Measurements from ENCODE around the gene SETD9.

The SETD9 gene

GRCh38 chr5:56910210-56910965 is 992 bp downstream of the SETD9 start:
- peaks cover 20% of the 10 kb centered on the region for H3K4me1 Mint-ChIP-seq (ENCODE audit: low read depth)
- H3K36me3 Mint-ChIP-seq (ENCODE audit: low read depth) = peaks cover 5% of the 10 kb centered on the region
- H3K27ac Mint-ChIP-seq = peak overlapping the region; percentile 73
- peaks cover 4% of the 10 kb centered on the region for H3K9me3 Mint-ChIP-seq
- peak overlapping the region; percentile 87 for H3K4me3 Mint-ChIP-seq
- H3K27me3 Mint-ChIP-seq (ENCODE audit: low read depth) = peaks cover 21% of the 10 kb centered on the region

GRCh38 chr5:56913766-56914165 is 4.4 kb downstream of the SETD9 start:
- peaks cover 21% of the 10 kb centered on the region for H3K4me1 Mint-ChIP-seq (ENCODE audit: low read depth)
- no peaks in the 10 kb centered on the region for H3K9me3 Mint-ChIP-seq
- H3K4me3 Mint-ChIP-seq = no peak overlapping the region
- H3K36me3 Mint-ChIP-seq (ENCODE audit: low read depth) = peaks cover 8% of the 10 kb centered on the region
- peaks cover 4% of the 10 kb centered on the region for H3K27me3 Mint-ChIP-seq (ENCODE audit: low read depth)
- no peak overlapping the region for H3K27ac Mint-ChIP-seq

- Mint-ChIP-seq H3K4me1 (ENCODE audit: low read depth) (peaks cover 16% of the 10 kb centered on the region), H3K27ac (no peak overlapping the region), H3K27me3 (ENCODE audit: low read depth) (no peaks in the 10 kb centered on the region), H3K9me3 (no peaks in the 10 kb centered on the region), H3K36me3 (ENCODE audit: low read depth) (peaks cover 8% of the 10 kb centered on the region), H3K4me3 (no peak overlapping the region)
These were observed 5.3 kb downstream of the SETD9 start for GRCh38 chr5:56914678-56915077.

GRCh38 chr5:56917534-56917933 is 8.1 kb downstream of the SETD9 start:
- no peak overlapping the region for H3K4me3 Mint-ChIP-seq
- no peak overlapping the region for H3K27ac Mint-ChIP-seq
- no peaks in the 10 kb centered on the region for H3K9me3 Mint-ChIP-seq
- no peaks in the 10 kb centered on the region for H3K27me3 Mint-ChIP-seq (ENCODE audit: low read depth)
- H3K4me1 Mint-ChIP-seq (ENCODE audit: low read depth) = peaks cover 8% of the 10 kb centered on the region
- H3K36me3 Mint-ChIP-seq (ENCODE audit: low read depth) = peaks cover 19% of the 10 kb centered on the region

- H3K27me3 Mint-ChIP-seq (ENCODE audit: low read depth) = no peaks in the 10 kb centered on the region
- H3K9me3 Mint-ChIP-seq = no peaks in the 10 kb centered on the region
- H3K27ac Mint-ChIP-seq = no peak overlapping the region
- peaks cover 19% of the 10 kb centered on the region for H3K36me3 Mint-ChIP-seq (ENCODE audit: low read depth)
- no peak overlapping the region for H3K4me3 Mint-ChIP-seq
- H3K4me1 Mint-ChIP-seq (ENCODE audit: low read depth) = peaks cover 8% of the 10 kb centered on the region
These were observed 8.7 kb downstream of the SETD9 start for GRCh38 chr5:56918054-56918453.

GRCh38 chr5:56919942-56920662 is 10.7 kb downstream of the SETD9 start:
- no peaks in the 10 kb centered on the region for H3K9me3 Mint-ChIP-seq

GRCh38 chr5:56922922-56923321 is 13.5 kb downstream of the SETD9 start:
- no peaks in the 10 kb centered on the region for H3K27me3 Mint-ChIP-seq (ENCODE audit: low read depth)
- H3K9me3 Mint-ChIP-seq = no peaks in the 10 kb centered on the region
- no peak overlapping the region for H3K4me3 Mint-ChIP-seq
- H3K36me3 Mint-ChIP-seq (ENCODE audit: low read depth) = peaks cover 45% of the 10 kb centered on the region
- peaks cover 10% of the 10 kb centered on the region for H3K4me1 Mint-ChIP-seq (ENCODE audit: low read depth)
- no peak overlapping the region for H3K27ac Mint-ChIP-seq

More at GRCh38 chr5:56919942-56920662, 10.7 kb downstream of the SETD9 start:
- Mint-ChIP-seq H3K27ac (no peak overlapping the region), H3K36me3 (ENCODE audit: low read depth) (peaks cover 32% of the 10 kb centered on the region), H3K27me3 (ENCODE audit: low read depth) (no peaks in the 10 kb centered on the region), H3K4me1 (ENCODE audit: low read depth) (peaks cover 10% of the 10 kb centered on the region), H3K4me3 (no peak overlapping the region)

- no peaks in the 10 kb centered on the region for H3K27me3 Mint-ChIP-seq (ENCODE audit: low read depth)
- H3K27ac Mint-ChIP-seq = no peak overlapping the region
- no peaks in the 10 kb centered on the region for H3K9me3 Mint-ChIP-seq
- H3K36me3 Mint-ChIP-seq (ENCODE audit: low read depth) = peaks cover 40% of the 10 kb centered on the region
- H3K4me3 Mint-ChIP-seq = no peak overlapping the region
- H3K4me1 Mint-ChIP-seq (ENCODE audit: low read depth) = no peaks in the 10 kb centered on the region
These were observed 24.9 kb downstream of the SETD9 start for GRCh38 chr5:56934325-56934724.

GRCh38 chr5:56938858-56939257 is 29.5 kb downstream of the SETD9 start:
- Mint-ChIP-seq H3K36me3 (ENCODE audit: low read depth) (peaks cover 48% of the 10 kb centered on the region), H3K9me3 (no peaks in the 10 kb centered on the region), H3K27ac (no peak overlapping the region), H3K4me3 (no peak overlapping the region), H3K27me3 (ENCODE audit: low read depth) (no peaks in the 10 kb centered on the region), H3K4me1 (ENCODE audit: low read depth) (no peaks in the 10 kb centered on the region)

- Mint-ChIP-seq H3K4me3 (no peak overlapping the region), H3K9me3 (no peaks in the 10 kb centered on the region), H3K4me1 (ENCODE audit: low read depth) (peaks cover 2% of the 10 kb centered on the region), H3K36me3 (ENCODE audit: low read depth) (peaks cover 47% of the 10 kb centered on the region), H3K27me3 (ENCODE audit: low read depth) (no peaks in the 10 kb centered on the region), H3K27ac (no peak overlapping the region)
These were observed 32.6 kb downstream of the SETD9 start for GRCh38 chr5:56941981-56942380.

- H3K4me3 Mint-ChIP-seq = no peak overlapping the region
- no peak overlapping the region for H3K27ac Mint-ChIP-seq
- H3K36me3 Mint-ChIP-seq (ENCODE audit: low read depth) = peaks cover 24% of the 10 kb centered on the region
- no peaks in the 10 kb centered on the region for H3K27me3 Mint-ChIP-seq (ENCODE audit: low read depth)
- H3K9me3 Mint-ChIP-seq = no peaks in the 10 kb centered on the region
- peaks cover 16% of the 10 kb centered on the region for H3K4me1 Mint-ChIP-seq (ENCODE audit: low read depth)
These were observed 37.7 kb downstream of the SETD9 start for GRCh38 chr5:56947052-56947451.

- Mint-ChIP-seq H3K4me1 (ENCODE audit: low read depth) (peaks cover 20% of the 10 kb centered on the region), H3K4me3 (peak overlapping the region; percentile 83), H3K36me3 (ENCODE audit: low read depth) (peaks cover 9% of the 10 kb centered on the region), H3K27me3 (ENCODE audit: low read depth) (peaks cover 31% of the 10 kb centered on the region), H3K27ac (peak overlapping the region; percentile 77), H3K9me3 (no peaks in the 10 kb centered on the region)
These were observed 41.3 kb downstream of the SETD9 start for GRCh38 chr5:56950626-56951125.

- Mint-ChIP-seq H3K27ac (peak overlapping the region; percentile 77), H3K27me3 (ENCODE audit: low read depth) (peaks cover 36% of the 10 kb centered on the region), H3K9me3 (no peaks in the 10 kb centered on the region), H3K36me3 (ENCODE audit: low read depth) (peaks cover 4% of the 10 kb centered on the region), H3K4me3 (peak overlapping the region; percentile 83), H3K4me1 (ENCODE audit: low read depth) (peaks cover 20% of the 10 kb centered on the region)
These were observed 41.9 kb downstream of the SETD9 start for GRCh38 chr5:56951126-56951945.

- Mint-ChIP-seq H3K4me1 (ENCODE audit: low read depth) (peaks cover 18% of the 10 kb centered on the region), H3K36me3 (ENCODE audit: low read depth) (peaks cover 2% of the 10 kb centered on the region), H3K4me3 (peak within 1 kb of the TSS; percentile 83), H3K27ac (peak within 1 kb of the TSS; percentile 77), H3K9me3 (no peaks in the 10 kb centered on the region), H3K27me3 (ENCODE audit: low read depth) (peaks cover 43% of the 10 kb centered on the region)
These were observed 42.7 kb downstream of the SETD9 start, which contains the start of gene MIER3 for GRCh38 chr5:56951946-56952691. MIER3 (minus strand) TSS chr5:56952123; CDS start chr5:56952102, 21 bp downstream.
